Thyroid gland (tissue), 4 donors: Measurements from ENCODE around the gene ARPC2.

Experiments used
- POLR2A ChIP-seq, 2 donors: fragments of 450-650 bp; IDR thresholded peaks; one replicate each; pipeline ENCODE4 v1.6.1; 2017; ENCODE audit warnings: antibody characterized with exemption in 2 of 2, mild to moderate bottlenecking in 2 of 2, moderate library complexity in 1 of 2
- TF ChIP-seq, protein P1 (sequence below), 6 experiments: fragments of 200-600 bp in 3 of 6; fragments of 450-650 bp in 3 of 6; sonication (generic) in 3 of 6; IDR thresholded peaks; one replicate each; pipeline ENCODE4 v1.5.1; 2016 to 2019; ENCODE audit warnings: antibody characterized with exemption in 6 of 6, mild to moderate bottlenecking in 2 of 6, inconsistent platforms in 1 of 6, moderate library complexity in 1 of 6

DNA sequence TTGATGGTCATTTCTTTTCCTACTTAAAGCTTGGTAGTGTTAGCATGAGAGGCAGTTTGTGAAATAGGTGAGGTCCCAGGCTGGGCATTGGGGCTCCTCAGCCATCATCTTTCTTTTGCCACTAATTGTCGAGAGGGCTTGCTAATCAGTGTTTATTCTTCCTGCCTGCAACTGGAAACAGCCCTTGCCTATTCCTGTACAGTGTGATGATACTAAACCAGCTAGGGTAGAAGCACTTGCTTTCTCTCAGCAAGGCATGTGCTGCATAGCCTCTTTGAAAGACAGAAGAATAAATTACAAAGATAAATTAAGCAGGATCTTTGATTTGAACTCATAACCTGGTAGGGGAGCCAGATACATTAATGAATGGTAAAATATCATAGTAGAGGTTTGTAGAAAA, 27.2 kb downstream of the ARPC2 start:
- TF ChIP-seq, protein P1, sequence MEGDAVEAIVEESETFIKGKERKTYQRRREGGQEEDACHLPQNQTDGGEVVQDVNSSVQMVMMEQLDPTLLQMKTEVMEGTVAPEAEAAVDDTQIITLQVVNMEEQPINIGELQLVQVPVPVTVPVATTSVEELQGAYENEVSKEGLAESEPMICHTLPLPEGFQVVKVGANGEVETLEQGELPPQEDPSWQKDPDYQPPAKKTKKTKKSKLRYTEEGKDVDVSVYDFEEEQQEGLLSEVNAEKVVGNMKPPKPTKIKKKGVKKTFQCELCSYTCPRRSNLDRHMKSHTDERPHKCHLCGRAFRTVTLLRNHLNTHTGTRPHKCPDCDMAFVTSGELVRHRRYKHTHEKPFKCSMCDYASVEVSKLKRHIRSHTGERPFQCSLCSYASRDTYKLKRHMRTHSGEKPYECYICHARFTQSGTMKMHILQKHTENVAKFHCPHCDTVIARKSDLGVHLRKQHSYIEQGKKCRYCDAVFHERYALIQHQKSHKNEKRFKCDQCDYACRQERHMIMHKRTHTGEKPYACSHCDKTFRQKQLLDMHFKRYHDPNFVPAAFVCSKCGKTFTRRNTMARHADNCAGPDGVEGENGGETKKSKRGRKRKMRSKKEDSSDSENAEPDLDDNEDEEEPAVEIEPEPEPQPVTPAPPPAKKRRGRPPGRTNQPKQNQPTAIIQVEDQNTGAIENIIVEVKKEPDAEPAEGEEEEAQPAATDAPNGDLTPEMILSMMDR (IDR thresholded peaks at IDR 0.05): no peak
- no peak for TF ChIP-seq POLR2A (IDR thresholded peaks at IDR 0.05)
